AG08396 (cell line): ENCODE results near the gene NDUFB3.

ENCODE experiments used
- DNase-seq: peaks from one replicate; pipeline ENCODE4 v3.0.0; 2012; ENCODE audit warnings: low spot score, mixed read lengths

NDUFB3 gene

GRCh38 chr2:201128933-201129505 is 57.2 kb downstream of the NDUFB3 start:
- peak; percentile 32 for DNase-seq

- DNase-seq, result peak; percentile 52
Observed at GRCh38 chr2:201130524-201131186, 58.9 kb downstream of the NDUFB3 start.

- no peak for DNase-seq
Observed at GRCh38 chr2:201132518-201132917, 60.7 kb downstream of the NDUFB3 start.
